Measurements from ENCODE around the gene TLE1. TPM values are rescaled to one million over a fixed set of nuclear protein-coding genes. Genes with fewer than 3 reads are reported as not detected.
"Not testable (repeated sequence)": the region's sequence is repeated elsewhere in the genome, so short reads cannot be mapped to it uniquely, and the experiment has no call there.

Gene TLE1
- total RNA-seq, 1 experiment from 2014 or later, result 7.3 TPM

- no peak for DNase-seq (ENCODE audit: extremely low read depth, low read depth)
These were observed 62.8 kb downstream of the TLE1 start for GRCh38 chr9:81626511-81626910.

- no peak for DNase-seq (ENCODE audit: extremely low read depth, low read depth)
These were observed 63.4 kb downstream of the TLE1 start for GRCh38 chr9:81625969-81626368.

GRCh38 chr9:81623778-81624177, 65.6 kb downstream of the TLE1 start:
- no peak for DNase-seq (ENCODE audit: extremely low read depth, low read depth)

GRCh38 chr9:81622471-81623255, 66.7 kb downstream of the TLE1 start:
- no peak for DNase-seq (ENCODE audit: extremely low read depth, low read depth)

GRCh38 chr9:81621785-81622259, 67.5 kb downstream of the TLE1 start:
- DNase-seq (ENCODE audit: extremely low read depth, low read depth), result no peak

- no peak for DNase-seq (ENCODE audit: extremely low read depth, low read depth)
These were observed 68.2 kb downstream of the TLE1 start for GRCh38 chr9:81621118-81621517.

GRCh38 chr9:81620002-81620390, 69.4 kb downstream of the TLE1 start:
- DNase-seq (ENCODE audit: extremely low read depth, low read depth), result no peak

- DNase-seq (ENCODE audit: extremely low read depth, low read depth), result no peak
These were observed 69.9 kb downstream of the TLE1 start for GRCh38 chr9:81619353-81620001.

GRCh38 chr9:81618923-81619322, 70.4 kb downstream of the TLE1 start:
- no peak for DNase-seq (ENCODE audit: extremely low read depth, low read depth)

- no peak for DNase-seq (ENCODE audit: extremely low read depth, low read depth)
These were observed 73.2 kb downstream of the TLE1 start for GRCh38 chr9:81616141-81616540.

- no peak for DNase-seq (ENCODE audit: extremely low read depth, low read depth)
These were observed 75.0 kb downstream of the TLE1 start for GRCh38 chr9:81614335-81614734.

- no peak for DNase-seq (ENCODE audit: extremely low read depth, low read depth)
These were observed 76.1 kb downstream of the TLE1 start for GRCh38 chr9:81613002-81613812.

- no peak for DNase-seq (ENCODE audit: extremely low read depth, low read depth)
These were observed 77.7 kb downstream of the TLE1 start for GRCh38 chr9:81611664-81612063.

- DNase-seq (ENCODE audit: extremely low read depth, low read depth), result no peak
These were observed 78.6 kb downstream of the TLE1 start for GRCh38 chr9:81610740-81611107.

GRCh38 chr9:81609782-81610739, 79.3 kb downstream of the TLE1 start:
- no peak for DNase-seq (ENCODE audit: extremely low read depth, low read depth)

GRCh38 chr9:81608289-81608657, 81.1 kb downstream of the TLE1 start:
- no peak for DNase-seq (ENCODE audit: extremely low read depth, low read depth)

GRCh38 chr9:81607593-81608288, 81.6 kb downstream of the TLE1 start:
- no peak for DNase-seq (ENCODE audit: extremely low read depth, low read depth)

GRCh38 chr9:81606261-81606660, 83.1 kb downstream of the TLE1 start:
- not testable (repeated sequence) for DNase-seq (ENCODE audit: extremely low read depth, low read depth)

- DNase-seq (ENCODE audit: extremely low read depth, low read depth), result no peak
These were observed 84.1 kb downstream of the TLE1 start for GRCh38 chr9:81605170-81605670.
